Gastrocnemius medialis (tissue), 4 donors: ENCODE measurements around the gene FBXL12. TPM values are rescaled to one million over a fixed set of nuclear protein-coding genes. Genes with fewer than 3 reads are reported as not detected.
"Not testable (repeated sequence)": the region's sequence is repeated elsewhere in the genome, so short reads cannot be mapped to it uniquely, and the experiment has no call there.

Source experiments
- ATAC-seq, 2 donors: fragments of 150-250 bp; one replicate each; pipeline ENCODE4 v1.9.1; 2016
- DNase-seq, 2 donors: peaks; one replicate each; pipeline ENCODE4 v3.0.0-alpha.2; 2019
- H3K27ac ChIP-seq, 4 donors: fragments of 200-600 bp; sonication (generic); 1 replicate in 1 of 4; 2 replicates in 3 of 4; pipeline ENCODE4 v1.5.1; 2016 to 2018; ENCODE audit warnings: mild to moderate bottlenecking in 2 of 4, moderate library complexity in 1 of 4
- H3K27me3 ChIP-seq, 3 donors: fragments of 200-600 bp; sonication (generic) in 2 of 3; 1 replicate in 1 of 3; 2 replicates in 2 of 3; pipeline versions ENCODE4 v1.5.1 to v1.6.0; 2016 to 2019; ENCODE audit warnings: mild to moderate bottlenecking in 1 of 3, moderate library complexity in 1 of 3
- H3K36me3 ChIP-seq, 2 donors: fragments of 200-600 bp; sonication (generic) in 1 of 2; one replicate each; pipeline ENCODE4 v1.5.1; 2017 to 2018
- H3K4me1 ChIP-seq, 2 donors: fragments of 200-600 bp; sonication (generic) in 1 of 2; one replicate each; pipeline ENCODE4 v1.5.1; 2016 to 2017; ENCODE audit warnings: mild to moderate bottlenecking in 2 of 2
- H3K4me3 ChIP-seq, 4 donors: fragments of 200-600 bp; sonication (generic) in 3 of 4; 1 replicate in 1 of 4; 2 replicates in 3 of 4; pipeline ENCODE4 v1.5.1; 2016 to 2019; ENCODE audit warnings: mild to moderate bottlenecking in 2 of 4
- H3K9me3 ChIP-seq, 3 donors: fragments of 200-600 bp; sonication (generic) in 2 of 3; 1 replicate in 1 of 3; 2 replicates in 2 of 3; pipeline ENCODE4 v1.5.1; 2016 to 2019
- POLR2A ChIP-seq, 2 donors: fragments of 450-650 bp; IDR thresholded peaks; one replicate each; pipeline ENCODE4 v1.6.1; 2017; ENCODE audit warnings: antibody characterized with exemption in 2 of 2, mild to moderate bottlenecking in 2 of 2, moderate library complexity in 2 of 2
- in situ Hi-C, 4 donors: fragments of 200-750 bp; cut with MboI; loops; one replicate each; pipeline versions ENCODE4 v1.15.0 to v1.8.0; 2017; ENCODE audit warnings: low sequenced_read_pairs in 4 of 4
- intact Hi-C: fragments of 100-400 bp; cut with DNase I; formaldehyde crosslinking; loops from one replicate; pipeline ENCODE4 v1.15.1; 2023; ENCODE audit warnings: low total_unique reads
- total RNA-seq, 4 donors: library from RNA; depleted of rRNA; stranded (reverse); fragments of >200 nt; gene quantifications; one replicate each; pipeline versions ENCODE4 v1.1.0 to v1.2.3, GENCODE V29; 2016
- TF ChIP-seq, protein P1 (sequence below), 5 experiments: fragments of 450-650 bp in 3 of 5; fragments of 200-600 bp in 2 of 5; sonication (generic) in 2 of 5; IDR thresholded peaks in 4 of 5; conservative IDR thresholded peaks in 1 of 5; 1 replicate in 4 of 5; 2 replicates in 1 of 5; pipeline ENCODE4 v1.5.1; 2016 to 2019; ENCODE audit warnings: antibody characterized with exemption in 5 of 5, mild to moderate bottlenecking in 3 of 5, moderate library complexity in 3 of 5

Gene FBXL12
- total RNA-seq, 4 donors from 2014 or later: 7.6 to 28.4 (median 15.1) TPM

DNA sequence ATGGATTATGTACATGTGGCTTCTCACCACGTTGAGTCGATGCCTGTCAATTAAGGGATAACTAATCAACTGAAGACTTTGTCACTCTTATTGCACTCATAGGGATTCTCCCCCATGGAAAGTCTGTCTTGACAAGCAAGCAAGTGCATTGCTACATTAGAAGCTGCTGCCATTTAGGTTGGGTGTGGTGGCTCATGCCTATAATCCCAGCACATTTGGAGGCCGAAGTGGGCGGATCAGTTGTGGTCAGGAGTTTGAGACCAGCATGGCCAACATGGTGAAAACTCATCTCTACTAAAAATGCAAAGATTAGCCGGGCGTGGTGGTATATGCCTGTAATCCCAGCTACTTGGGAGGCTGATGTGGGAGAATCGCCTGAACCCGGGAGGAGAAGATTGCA, 32.1 kb downstream of the FBXL12 start:
- peak overlapping the region in 2 of 4 donors; percentile 89 to 94 for H3K27ac ChIP-seq

DNA sequence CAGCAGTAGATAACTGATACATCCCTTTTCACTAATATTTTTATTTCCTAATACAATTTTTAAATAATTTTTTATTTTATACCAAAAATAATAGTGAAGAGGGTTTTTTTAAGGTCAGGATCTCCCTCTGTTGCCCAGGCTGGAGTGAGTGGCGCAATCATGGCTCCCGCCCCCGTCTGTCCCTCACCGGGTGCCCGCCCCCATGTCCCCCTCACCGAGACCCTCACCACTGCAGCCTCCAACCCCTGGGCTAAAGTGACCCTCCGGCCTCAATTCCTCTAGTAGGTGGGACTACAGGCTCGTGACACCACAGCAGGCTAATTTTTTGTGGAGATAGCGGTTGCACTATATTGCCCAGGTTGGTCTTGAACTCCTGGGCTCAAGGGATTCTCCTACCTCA, 32.5 kb downstream of the FBXL12 start:
- TF ChIP-seq, protein P1, sequence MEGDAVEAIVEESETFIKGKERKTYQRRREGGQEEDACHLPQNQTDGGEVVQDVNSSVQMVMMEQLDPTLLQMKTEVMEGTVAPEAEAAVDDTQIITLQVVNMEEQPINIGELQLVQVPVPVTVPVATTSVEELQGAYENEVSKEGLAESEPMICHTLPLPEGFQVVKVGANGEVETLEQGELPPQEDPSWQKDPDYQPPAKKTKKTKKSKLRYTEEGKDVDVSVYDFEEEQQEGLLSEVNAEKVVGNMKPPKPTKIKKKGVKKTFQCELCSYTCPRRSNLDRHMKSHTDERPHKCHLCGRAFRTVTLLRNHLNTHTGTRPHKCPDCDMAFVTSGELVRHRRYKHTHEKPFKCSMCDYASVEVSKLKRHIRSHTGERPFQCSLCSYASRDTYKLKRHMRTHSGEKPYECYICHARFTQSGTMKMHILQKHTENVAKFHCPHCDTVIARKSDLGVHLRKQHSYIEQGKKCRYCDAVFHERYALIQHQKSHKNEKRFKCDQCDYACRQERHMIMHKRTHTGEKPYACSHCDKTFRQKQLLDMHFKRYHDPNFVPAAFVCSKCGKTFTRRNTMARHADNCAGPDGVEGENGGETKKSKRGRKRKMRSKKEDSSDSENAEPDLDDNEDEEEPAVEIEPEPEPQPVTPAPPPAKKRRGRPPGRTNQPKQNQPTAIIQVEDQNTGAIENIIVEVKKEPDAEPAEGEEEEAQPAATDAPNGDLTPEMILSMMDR (IDR thresholded peaks at IDR 0.05 in 4 of 5, conservative IDR thresholded peaks at IDR 0.05 in 1 of 5): no peak
- TF ChIP-seq POLR2A (IDR thresholded peaks at IDR 0.05): no peak
- H3K9me3 ChIP-seq: no peaks in the 10 kb centered on the region
- H3K36me3 ChIP-seq: no peaks in the 10 kb centered on the region
- DNase-seq: no peak
- intact Hi-C loops: no loop called here
- H3K27ac ChIP-seq: peak overlapping the region; percentile 86 to 94 (median 88)
- in situ Hi-C loops: loop anchor here (25.0 kb wide), 3 partner anchors 474 to 949 kb away; partner anchors contain the start of genes ZNF559 (in 3 of the 4), ZNF699 (in 3 of the 4), MBD3L1 (in 1 of the 4) and OR7D4 (in 1 of the 4)
- peaks cover 8 to 47% (median 43%) of the 10 kb centered on the region in 3 donors for H3K27me3 ChIP-seq
- H3K4me3 ChIP-seq: peak overlapping the region; percentile 66 to 77 (median 72)
- H3K4me1 ChIP-seq: peaks cover 0 to 4% of the 10 kb centered on the region in 2 donors
- no peak for ATAC-seq

More for the DNA sequence above, 32.1 kb downstream of the FBXL12 start:
- ATAC-seq (no peak), DNase-seq (no peak)
- in situ Hi-C loops: loop anchor here (25.0 kb wide), 3 partner anchors 475 to 950 kb away; partner anchors contain the start of genes ZNF559 (in 3 of the 4), ZNF699 (in 3 of the 4), MBD3L1 (in 1 of the 4) and OR7D4 (in 1 of the 4)
- intact Hi-C loops: no loop called here
- Histone ChIP-seq H3K9me3 (no peaks in the 10 kb centered on the region), H3K4me1 (peaks cover 0 to 5% of the 10 kb centered on the region in 2 donors), H3K36me3 (no peaks in the 10 kb centered on the region), H3K4me3 (peak overlapping the region in 1 of 4 donors; percentile 77), H3K27me3 (peaks cover 8 to 50% (median 46%) of the 10 kb centered on the region in 3 donors)
- TF ChIP-seq, protein P1 (IDR thresholded peaks at IDR 0.05 in 4 of 5, conservative IDR thresholded peaks at IDR 0.05 in 1 of 5): no peak
- TF ChIP-seq POLR2A (IDR thresholded peaks at IDR 0.05): no peak

DNA sequence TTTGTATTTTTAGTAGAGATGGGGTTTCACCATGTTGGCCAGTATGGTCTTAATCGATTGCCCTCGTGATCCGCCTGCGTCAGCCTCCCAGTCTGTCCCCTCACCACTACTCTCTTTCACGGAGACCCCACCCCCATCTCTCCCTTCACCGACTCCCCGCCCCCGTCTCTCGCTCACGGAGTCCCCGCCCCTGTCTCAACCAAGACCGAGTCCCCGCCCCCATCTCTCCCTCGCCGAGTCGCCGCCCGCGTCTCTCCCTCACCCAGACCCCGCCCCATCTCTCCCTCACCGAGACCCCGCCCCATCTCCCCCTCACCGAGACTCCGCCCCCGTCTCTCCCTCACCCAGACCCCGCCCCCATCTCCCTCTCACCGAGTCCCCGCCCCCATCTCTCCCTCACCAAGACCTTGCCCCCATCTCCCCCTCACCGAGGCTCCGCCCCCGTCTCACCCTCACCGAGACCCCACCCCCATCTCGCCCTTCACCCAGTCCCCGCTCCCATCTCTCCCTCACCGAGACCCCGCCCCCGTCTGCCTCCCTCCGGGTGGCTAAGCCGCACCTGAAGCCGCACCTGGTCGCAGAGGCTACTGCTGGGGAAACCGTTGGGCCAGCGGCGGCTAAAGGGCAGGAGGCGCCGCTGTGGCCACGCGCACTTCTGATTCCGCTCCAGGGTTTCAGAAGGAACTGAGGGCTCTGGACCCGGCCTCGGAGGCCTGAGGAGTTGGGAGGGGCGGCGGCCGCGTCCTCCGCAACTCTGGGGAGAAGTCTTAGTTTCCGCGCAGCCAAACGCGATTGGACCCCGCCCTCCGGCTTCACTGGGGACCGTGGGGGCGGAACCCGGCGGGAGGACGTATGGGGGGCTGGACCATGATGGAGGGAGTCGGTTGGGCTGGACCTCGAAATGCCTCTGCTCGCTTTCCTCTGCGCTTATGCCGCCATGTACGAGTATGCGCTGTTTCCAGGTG, 33.2 kb downstream of the FBXL12 start:
- H3K27me3 ChIP-seq: peaks cover 8 to 42% (median 36%) of the 10 kb centered on the region in 3 donors
- TF ChIP-seq, protein P1 (IDR thresholded peaks at IDR 0.05 in 4 of 5, conservative IDR thresholded peaks at IDR 0.05 in 1 of 5): no peak
- TF ChIP-seq POLR2A (IDR thresholded peaks at IDR 0.05): peak; percentile 41 to 73
- H3K9me3 ChIP-seq: no peaks in the 10 kb centered on the region
- H3K4me3 ChIP-seq: peak overlapping the region; percentile 66 to 77 (median 72)
- ATAC-seq (peak; percentile 81 to 83), DNase-seq (peak; percentile 82)
- H3K36me3 ChIP-seq: no peaks in the 10 kb centered on the region
- in situ Hi-C loops: loop anchor here (25.0 kb wide), 3 partner anchors 473 to 948 kb away; partner anchors contain the start of genes ZNF559 (in 3 of the 4), ZNF699 (in 3 of the 4), MBD3L1 (in 1 of the 4) and OR7D4 (in 1 of the 4)
- peak overlapping the region; percentile 86 to 94 (median 88) for H3K27ac ChIP-seq
- intact Hi-C loops: no loop called here
- H3K4me1 ChIP-seq: no peaks in the 10 kb centered on the region

DNA sequence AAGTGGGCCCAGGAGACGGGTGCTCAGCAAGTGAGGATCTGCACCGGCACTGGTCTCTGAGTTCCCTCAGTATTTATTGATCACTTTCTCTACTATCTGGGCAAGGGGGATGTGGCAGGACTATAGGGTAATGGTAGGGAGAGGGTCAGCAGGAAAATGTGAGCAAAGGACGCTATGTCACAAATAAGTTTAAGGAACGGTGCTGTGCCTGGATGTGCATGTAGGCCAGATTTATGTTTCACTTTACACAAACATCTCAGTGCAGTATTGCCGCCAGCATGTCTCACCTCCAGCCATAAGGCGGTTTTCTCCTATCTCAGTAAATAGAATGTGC, 34.7 kb downstream of the FBXL12 start:
- H3K27me3 ChIP-seq: peaks cover 8 to 33% (median 32%) of the 10 kb centered on the region in 3 donors
- H3K9me3 ChIP-seq, intact Hi-C loops, H3K4me3 ChIP-seq, H3K4me1 ChIP-seq, H3K36me3 ChIP-seq, ATAC-seq, H3K27ac ChIP-seq, DNase-seq: not testable (repeated sequence)
- in situ Hi-C loops: loop anchor here (25.0 kb wide), 3 partner anchors 472 to 947 kb away; partner anchors contain the start of genes ZNF559 (in 3 of the 4), ZNF699 (in 3 of the 4), MBD3L1 (in 1 of the 4) and OR7D4 (in 1 of the 4)
